K562 (cell line): ENCODE data around the gene COG4. TPM values are rescaled to one million over a fixed set of nuclear protein-coding genes. Genes with fewer than 3 reads are reported as not detected.

Experiments used
- ADNP ChIP-seq: fragments of 200-800 bp; sonication (Bioruptor generic); IDR thresholded peaks from 2 replicates; pipeline ENCODE4 v1.6.1; 2016; ENCODE audit warnings: missing genetic modification characterization, missing compliant biosample characterization
- ARHGAP35 ChIP-seq: fragments of 450-650 bp; IDR thresholded peaks from 2 replicates; pipeline ENCODE4 v1.6.1; 2018; ENCODE audit not compliant: partially characterized antibody
- ARNT ChIP-seq, 2 experiments: fragments of 450-650 bp; IDR thresholded peaks; 2 replicates each; pipeline ENCODE4 v1.6.1; 2016; ENCODE audit warnings: mild to moderate bottlenecking in 1 of 2
- DACH1 ChIP-seq: fragments of 450-650 bp; IDR thresholded peaks from 2 replicates; pipeline ENCODE4 v1.6.1; 2018; ENCODE audit not compliant: partially characterized antibody
- EP400 ChIP-seq: fragments of 450-650 bp; IDR thresholded peaks from 2 replicates; pipeline ENCODE4 v1.6.1; 2017; ENCODE audit warnings: antibody characterized with exemption, mild to moderate bottlenecking, moderate library complexity
- GTF2F1 ChIP-seq: IDR thresholded peaks from 2 replicates; pipeline ENCODE4 v1.6.1; 2011; ENCODE audit warnings: low read depth, low read length, improper control_type of control experiment
- HDAC2 ChIP-seq: fragments of 450-650 bp; IDR thresholded peaks from 2 replicates; pipeline ENCODE4 v1.6.1; 2016; ENCODE audit warnings: mild to moderate bottlenecking
- HLTF ChIP-seq: fragments of 450-650 bp; IDR thresholded peaks from 2 replicates; pipeline ENCODE4 v1.6.1; 2016
- JUND ChIP-seq, 2 experiments: IDR thresholded peaks; 2 replicates in 1 of 2; 3 replicates in 1 of 2; pipeline ENCODE4 v1.6.1; 2011; ENCODE audit warnings: borderline replicate concordance in 2 of 2, low read depth in 2 of 2, low read length in 2 of 2, improper control_type of control experiment in 1 of 2, missing biosample characterization in 1 of 2, missing genetic modification characterization in 1 of 2, missing genetic modification reagents in 1 of 2
- MAFG ChIP-seq: fragments of 450-650 bp; conservative IDR thresholded peaks from 2 replicates; pipeline ENCODE4 v1.6.1; 2016; ENCODE audit warnings: missing genetic modification characterization, missing compliant biosample characterization
- NELFE ChIP-seq: IDR thresholded peaks from 2 replicates; pipeline ENCODE4 v1.6.1; 2011; ENCODE audit warnings: mild to moderate bottlenecking; ENCODE audit not compliant: insufficient read depth, insufficient read length
- NR4A1 ChIP-seq, 2 experiments: fragments of 250-450 bp in 1 of 2; fragments of 450-650 bp in 1 of 2; sonication (Bioruptor Pico) in 1 of 2; IDR thresholded peaks; 2 replicates each; pipeline versions ENCODE4 v1.4.0 to v1.6.1; 2016 to 2020; ENCODE audit warnings: mild to moderate bottlenecking in 2 of 2, missing compliant biosample characterization in 1 of 2, missing genetic modification characterization in 1 of 2, moderate library complexity in 1 of 2
- PHF20 ChIP-seq: fragments of 450-650 bp; IDR thresholded peaks from 2 replicates; pipeline ENCODE4 v1.6.1; 2018; ENCODE audit not compliant: partially characterized antibody
- RBM34 ChIP-seq: fragments of 200-400 bp; formaldehyde crosslinking; IDR thresholded peaks from 2 replicates; pipeline ENCODE4 v1.6.1; 2018; ENCODE audit warnings: low read length, borderline replicate concordance; ENCODE audit not compliant: insufficient read depth
- SNIP1 ChIP-seq: fragments of 450-650 bp; IDR thresholded peaks from 2 replicates; pipeline ENCODE4 v1.7.1; 2017; ENCODE audit warnings: low read depth, mild to moderate bottlenecking
- SREBF2 ChIP-seq: sonication (generic); formaldehyde crosslinking; IDR thresholded peaks from 2 replicates; pipeline ENCODE4 v1.4.0; 2020; ENCODE audit warnings: mild to moderate bottlenecking, missing genetic modification reagents
- TAF15 ChIP-seq: fragments of 200-400 bp; formaldehyde crosslinking; IDR thresholded peaks from 2 replicates; pipeline ENCODE4 v1.6.1; 2017; ENCODE audit warnings: mild to moderate bottlenecking, low read depth, low read length, moderate library complexity
- TAF7 ChIP-seq: fragments of 450-650 bp; IDR thresholded peaks from 2 replicates; pipeline ENCODE4 v1.6.1; 2016; ENCODE audit warnings: missing genetic modification characterization, missing compliant biosample characterization
- ZFPM2 ChIP-seq: fragments of 250-450 bp; sonication (Bioruptor Pico); IDR thresholded peaks from 2 replicates; pipeline ENCODE4 v1.5.1; 2022; ENCODE audit warnings: mild to moderate bottlenecking
- polyA plus RNA-seq, 8 experiments: library from polyadenylated mRNA; depleted of rRNA in 4 of 8; stranded (reverse) in 5 of 8; unstranded in 3 of 8; fragments of >200 nt; fragmentation: Nextera tagmentation in 2 of 8; fragmentation: Illumina TruSeq in 1 of 8; extraction: Ambion mirVana in 2 of 8; extraction: Trizol in 1 of 8; gene quantifications; 2 replicates each; pipeline versions ENCODE4 v1.2.1 to v1.2.3, GENCODE V29; 2011 to 2014; ENCODE audit warnings: inconsistent platforms in 1 of 8, missing spikeins in 1 of 8
- total RNA-seq, 7 experiments: library from RNA; depleted of rRNA in 6 of 7; stranded (reverse); fragments of >200 nt in 6 of 7; fragmentation: Illumina TruSeq in 2 of 7; extraction: Trizol in 2 of 7; gene quantifications; 2 replicates each; pipeline versions ENCODE4 v1.2.1 to v1.2.3, GENCODE V29; 2011 to 2021; ENCODE audit warnings: low replicate concordance in 1 of 7
- TF ChIP-seq, protein P1 (sequence below): sonication (generic); formaldehyde crosslinking; IDR thresholded peaks from 2 replicates; pipeline ENCODE4 v1.9.0; 2022; ENCODE audit warnings: mild to moderate bottlenecking, missing genetic modification reagents
- TF ChIP-seq, protein P2 (sequence below): sonication (generic); formaldehyde crosslinking; IDR thresholded peaks from 2 replicates; pipeline ENCODE4 v1.8.0; 2023; ENCODE audit warnings: mild to moderate bottlenecking, missing genetic modification reagents
- TF ChIP-seq, protein P3 (sequence below): IDR thresholded peaks from 3 replicates; pipeline ENCODE4 v1.6.1; 2011; ENCODE audit warnings: borderline replicate concordance, mild to moderate bottlenecking; ENCODE audit not compliant: insufficient read length, insufficient read depth
- TF ChIP-seq, protein P4 (sequence below): fragments of 450-650 bp; IDR thresholded peaks from 2 replicates; pipeline ENCODE4 v1.6.1; 2017; ENCODE audit warnings: mild to moderate bottlenecking, moderate library complexity

COG4 gene
- total and polyA plus RNA-seq, 9 of the 15 experiments (the other 6 are each of a cell fraction or from before 2014, with no cell fraction given), result 13.7 to 73.9 (median 44.2) TPM

DNA sequence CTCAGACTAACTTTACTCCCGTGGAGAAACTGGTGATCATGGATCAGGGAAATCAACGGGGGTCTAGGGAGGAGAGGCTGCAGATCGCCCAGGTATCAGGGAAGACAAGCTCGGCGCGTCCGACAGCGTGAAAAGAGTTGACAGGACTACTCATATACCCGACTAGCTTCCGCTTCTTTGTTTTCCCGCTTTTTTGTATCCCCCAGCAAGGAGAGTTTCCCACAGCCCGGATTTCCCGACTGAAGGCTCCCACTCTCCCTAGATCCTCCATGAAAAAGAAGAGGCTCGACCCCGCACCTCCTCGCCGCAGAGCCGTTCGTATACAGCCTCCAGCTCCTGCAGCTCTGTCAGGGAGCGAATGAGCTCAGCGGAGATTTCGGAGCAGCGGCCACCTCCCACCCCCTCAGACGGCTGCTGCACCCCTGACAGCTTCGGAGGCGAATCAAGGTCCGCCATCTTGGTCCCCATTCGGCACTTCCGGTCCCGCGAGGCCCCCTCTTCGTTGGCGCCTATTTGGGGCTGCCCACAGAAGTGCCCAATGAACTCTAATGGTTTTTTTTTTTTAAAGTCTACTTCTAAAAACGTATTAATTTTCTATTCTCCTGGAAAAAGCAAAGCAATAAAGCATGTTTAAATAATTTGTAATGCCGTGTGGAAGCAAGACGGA is at the start of gene COG4 (continued):
- TF ChIP-seq JUND (IDR thresholded peaks at IDR 0.05; ENCODE audit: borderline replicate concordance, low read depth, low read length) (no peak), JUND (tag; IDR thresholded peaks at IDR 0.05; ENCODE audit: borderline replicate concordance, low read depth, low read length) (no peak), HDAC2 (peak; percentile 34; the same call in 1 of the 2 replicates), TAF7 (tag) (peak; percentile 93), TAF15 (no peak), DACH1 (peak; percentile 74), EP400 (no peak), ARNT (IDR thresholded peaks at IDR 0.05) (peak; percentile 31 to 65; a peak in 2 of 4 replicates), MAFG (tag) (no peak), ADNP (no peak), SREBF2 (no peak), ZFPM2 (CRISPR knock-in tag) (no peak), NELFE (no peak), ARHGAP35 (no peak), HLTF (no peak), NR4A1 (CRISPR knock-in tag; IDR thresholded peaks at IDR 0.05) (no peak), NR4A1 (tag; IDR thresholded peaks at IDR 0.05) (no peak), PHF20 (peak; percentile 89), GTF2F1 (no peak), RBM34 (no peak), SNIP1 (no peak)
- TF ChIP-seq, protein P1, sequence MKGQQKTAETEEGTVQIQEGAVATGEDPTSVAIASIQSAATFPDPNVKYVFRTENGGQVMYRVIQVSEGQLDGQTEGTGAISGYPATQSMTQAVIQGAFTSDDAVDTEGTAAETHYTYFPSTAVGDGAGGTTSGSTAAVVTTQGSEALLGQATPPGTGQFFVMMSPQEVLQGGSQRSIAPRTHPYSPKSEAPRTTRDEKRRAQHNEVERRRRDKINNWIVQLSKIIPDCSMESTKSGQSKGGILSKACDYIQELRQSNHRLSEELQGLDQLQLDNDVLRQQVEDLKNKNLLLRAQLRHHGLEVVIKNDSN (CRISPR knock-in tag), result no peak
- TF ChIP-seq, protein P2, sequence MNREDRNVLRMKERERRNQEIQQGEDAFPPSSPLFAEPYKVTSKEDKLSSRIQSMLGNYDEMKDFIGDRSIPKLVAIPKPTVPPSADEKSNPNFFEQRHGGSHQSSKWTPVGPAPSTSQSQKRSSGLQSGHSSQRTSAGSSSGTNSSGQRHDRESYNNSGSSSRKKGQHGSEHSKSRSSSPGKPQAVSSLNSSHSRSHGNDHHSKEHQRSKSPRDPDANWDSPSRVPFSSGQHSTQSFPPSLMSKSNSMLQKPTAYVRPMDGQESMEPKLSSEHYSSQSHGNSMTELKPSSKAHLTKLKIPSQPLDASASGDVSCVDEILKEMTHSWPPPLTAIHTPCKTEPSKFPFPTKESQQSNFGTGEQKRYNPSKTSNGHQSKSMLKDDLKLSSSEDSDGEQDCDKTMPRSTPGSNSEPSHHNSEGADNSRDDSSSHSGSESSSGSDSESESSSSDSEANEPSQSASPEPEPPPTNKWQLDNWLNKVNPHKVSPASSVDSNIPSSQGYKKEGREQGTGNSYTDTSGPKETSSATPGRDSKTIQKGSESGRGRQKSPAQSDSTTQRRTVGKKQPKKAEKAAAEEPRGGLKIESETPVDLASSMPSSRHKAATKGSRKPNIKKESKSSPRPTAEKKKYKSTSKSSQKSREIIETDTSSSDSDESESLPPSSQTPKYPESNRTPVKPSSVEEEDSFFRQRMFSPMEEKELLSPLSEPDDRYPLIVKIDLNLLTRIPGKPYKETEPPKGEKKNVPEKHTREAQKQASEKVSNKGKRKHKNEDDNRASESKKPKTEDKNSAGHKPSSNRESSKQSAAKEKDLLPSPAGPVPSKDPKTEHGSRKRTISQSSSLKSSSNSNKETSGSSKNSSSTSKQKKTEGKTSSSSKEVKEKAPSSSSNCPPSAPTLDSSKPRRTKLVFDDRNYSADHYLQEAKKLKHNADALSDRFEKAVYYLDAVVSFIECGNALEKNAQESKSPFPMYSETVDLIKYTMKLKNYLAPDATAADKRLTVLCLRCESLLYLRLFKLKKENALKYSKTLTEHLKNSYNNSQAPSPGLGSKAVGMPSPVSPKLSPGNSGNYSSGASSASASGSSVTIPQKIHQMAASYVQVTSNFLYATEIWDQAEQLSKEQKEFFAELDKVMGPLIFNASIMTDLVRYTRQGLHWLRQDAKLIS (CRISPR knock-in tag), result no peak
- TF ChIP-seq, protein P3, sequence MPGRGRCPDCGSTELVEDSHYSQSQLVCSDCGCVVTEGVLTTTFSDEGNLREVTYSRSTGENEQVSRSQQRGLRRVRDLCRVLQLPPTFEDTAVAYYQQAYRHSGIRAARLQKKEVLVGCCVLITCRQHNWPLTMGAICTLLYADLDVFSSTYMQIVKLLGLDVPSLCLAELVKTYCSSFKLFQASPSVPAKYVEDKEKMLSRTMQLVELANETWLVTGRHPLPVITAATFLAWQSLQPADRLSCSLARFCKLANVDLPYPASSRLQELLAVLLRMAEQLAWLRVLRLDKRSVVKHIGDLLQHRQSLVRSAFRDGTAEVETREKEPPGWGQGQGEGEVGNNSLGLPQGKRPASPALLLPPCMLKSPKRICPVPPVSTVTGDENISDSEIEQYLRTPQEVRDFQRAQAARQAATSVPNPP, result no peak
- TF ChIP-seq, protein P4, sequence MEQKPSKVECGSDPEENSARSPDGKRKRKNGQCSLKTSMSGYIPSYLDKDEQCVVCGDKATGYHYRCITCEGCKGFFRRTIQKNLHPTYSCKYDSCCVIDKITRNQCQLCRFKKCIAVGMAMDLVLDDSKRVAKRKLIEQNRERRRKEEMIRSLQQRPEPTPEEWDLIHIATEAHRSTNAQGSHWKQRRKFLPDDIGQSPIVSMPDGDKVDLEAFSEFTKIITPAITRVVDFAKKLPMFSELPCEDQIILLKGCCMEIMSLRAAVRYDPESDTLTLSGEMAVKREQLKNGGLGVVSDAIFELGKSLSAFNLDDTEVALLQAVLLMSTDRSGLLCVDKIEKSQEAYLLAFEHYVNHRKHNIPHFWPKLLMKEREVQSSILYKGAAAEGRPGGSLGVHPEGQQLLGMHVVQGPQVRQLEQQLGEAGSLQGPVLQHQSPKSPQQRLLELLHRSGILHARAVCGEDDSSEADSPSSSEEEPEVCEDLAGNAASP, result no peak
